ENCODE measurements around the gene POLR2J.
"Not testable (repeated sequence)": the region's sequence is repeated elsewhere in the genome, so short reads cannot be mapped to it uniquely, and the experiment has no call there.

DNA sequence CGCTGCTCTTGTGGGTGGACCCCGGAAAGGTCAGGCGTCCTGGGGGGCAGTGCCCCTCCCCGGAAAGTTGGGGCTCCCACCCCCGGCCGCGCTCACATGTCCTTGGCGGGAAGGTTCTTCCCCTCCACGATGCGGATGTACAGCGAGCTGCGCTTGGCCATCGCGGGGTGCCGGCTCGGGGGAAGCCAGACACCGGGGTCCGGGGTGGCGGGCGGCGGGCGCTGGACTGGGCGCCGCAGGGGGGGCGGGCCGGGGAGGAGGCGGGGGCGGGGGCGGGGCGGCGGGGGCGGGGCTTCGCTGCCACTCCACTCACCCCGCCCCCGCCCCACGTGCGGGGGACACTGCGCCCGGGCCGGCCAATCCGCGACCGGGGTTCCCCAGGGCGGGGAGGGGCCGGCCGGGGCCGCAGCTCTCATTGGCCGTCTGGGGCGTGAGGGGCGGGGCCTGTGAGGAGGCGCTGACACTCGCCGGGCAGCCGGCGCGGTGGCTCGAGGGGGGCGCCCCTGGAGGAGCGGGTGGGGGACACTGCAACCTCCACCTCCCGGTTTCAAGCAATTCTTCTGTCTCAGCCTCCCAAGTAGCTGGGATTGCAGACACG is 38.9 kb upstream of the POLR2J start, which contains the start of gene RASA4B:
- TF ChIP-seq POLR2AphosphoS5 (IDR thresholded peaks at IDR 0.05; ENCODE audit: insufficient read depth in 1 of 2, low read depth in 1 of 2): not testable (repeated sequence)
- TF ChIP-seq, protein P1, sequence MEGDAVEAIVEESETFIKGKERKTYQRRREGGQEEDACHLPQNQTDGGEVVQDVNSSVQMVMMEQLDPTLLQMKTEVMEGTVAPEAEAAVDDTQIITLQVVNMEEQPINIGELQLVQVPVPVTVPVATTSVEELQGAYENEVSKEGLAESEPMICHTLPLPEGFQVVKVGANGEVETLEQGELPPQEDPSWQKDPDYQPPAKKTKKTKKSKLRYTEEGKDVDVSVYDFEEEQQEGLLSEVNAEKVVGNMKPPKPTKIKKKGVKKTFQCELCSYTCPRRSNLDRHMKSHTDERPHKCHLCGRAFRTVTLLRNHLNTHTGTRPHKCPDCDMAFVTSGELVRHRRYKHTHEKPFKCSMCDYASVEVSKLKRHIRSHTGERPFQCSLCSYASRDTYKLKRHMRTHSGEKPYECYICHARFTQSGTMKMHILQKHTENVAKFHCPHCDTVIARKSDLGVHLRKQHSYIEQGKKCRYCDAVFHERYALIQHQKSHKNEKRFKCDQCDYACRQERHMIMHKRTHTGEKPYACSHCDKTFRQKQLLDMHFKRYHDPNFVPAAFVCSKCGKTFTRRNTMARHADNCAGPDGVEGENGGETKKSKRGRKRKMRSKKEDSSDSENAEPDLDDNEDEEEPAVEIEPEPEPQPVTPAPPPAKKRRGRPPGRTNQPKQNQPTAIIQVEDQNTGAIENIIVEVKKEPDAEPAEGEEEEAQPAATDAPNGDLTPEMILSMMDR (IDR thresholded peaks at IDR 0.05): not testable (repeated sequence)

All from vagina (tissue), 2 donors.